ENCODE results near the gene ZBED3. TPM values are rescaled to one million over a fixed set of nuclear protein-coding genes. Genes with fewer than 3 reads are reported as not detected.

The ZBED3 gene
- total RNA-seq, 1 experiment from 2014 or later: 7.0 TPM

- Mint-ChIP-seq H3K4me3 (no peak overlapping the region), H3K27ac (no peak overlapping the region), H3K4me1 (peaks cover 30% of the 10 kb centered on the region), H3K9me3 (peaks cover 5% of the 10 kb centered on the region), H3K36me3 (peaks cover 10% of the 10 kb centered on the region), H3K27me3 (ENCODE audit: low read depth) (0 out of 2 replicates have a peak, but pooled peaks cover 1% of the 10 kb centered on the region)
- ATAC-seq: no peak
- TF ChIP-seq, protein P1, sequence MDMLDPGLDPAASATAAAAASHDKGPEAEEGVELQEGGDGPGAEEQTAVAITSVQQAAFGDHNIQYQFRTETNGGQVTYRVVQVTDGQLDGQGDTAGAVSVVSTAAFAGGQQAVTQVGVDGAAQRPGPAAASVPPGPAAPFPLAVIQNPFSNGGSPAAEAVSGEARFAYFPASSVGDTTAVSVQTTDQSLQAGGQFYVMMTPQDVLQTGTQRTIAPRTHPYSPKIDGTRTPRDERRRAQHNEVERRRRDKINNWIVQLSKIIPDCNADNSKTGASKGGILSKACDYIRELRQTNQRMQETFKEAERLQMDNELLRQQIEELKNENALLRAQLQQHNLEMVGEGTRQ (CRISPR knock-in tag; IDR thresholded peaks at IDR 0.05): no peak
- TF ChIP-seq SMAD3 (CRISPR knock-in tag; IDR thresholded peaks at IDR 0.05; ENCODE audit: borderline replicate concordance): no peak
- TF ChIP-seq JUN (CRISPR knock-in tag; IDR thresholded peaks at IDR 0.05): no peak
- TF ChIP-seq E2F1 (CRISPR knock-in tag; IDR thresholded peaks at IDR 0.05): no peak
- TF ChIP-seq, protein P2, sequence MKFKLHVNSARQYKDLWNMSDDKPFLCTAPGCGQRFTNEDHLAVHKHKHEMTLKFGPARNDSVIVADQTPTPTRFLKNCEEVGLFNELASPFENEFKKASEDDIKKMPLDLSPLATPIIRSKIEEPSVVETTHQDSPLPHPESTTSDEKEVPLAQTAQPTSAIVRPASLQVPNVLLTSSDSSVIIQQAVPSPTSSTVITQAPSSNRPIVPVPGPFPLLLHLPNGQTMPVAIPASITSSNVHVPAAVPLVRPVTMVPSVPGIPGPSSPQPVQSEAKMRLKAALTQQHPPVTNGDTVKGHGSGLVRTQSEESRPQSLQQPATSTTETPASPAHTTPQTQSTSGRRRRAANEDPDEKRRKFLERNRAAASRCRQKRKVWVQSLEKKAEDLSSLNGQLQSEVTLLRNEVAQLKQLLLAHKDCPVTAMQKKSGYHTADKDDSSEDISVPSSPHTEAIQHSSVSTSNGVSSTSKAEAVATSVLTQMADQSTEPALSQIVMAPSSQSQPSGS (CRISPR knock-in tag; IDR thresholded peaks at IDR 0.05; ENCODE audit: borderline replicate concordance, low read depth): no peak
- TF ChIP-seq, protein P3, sequence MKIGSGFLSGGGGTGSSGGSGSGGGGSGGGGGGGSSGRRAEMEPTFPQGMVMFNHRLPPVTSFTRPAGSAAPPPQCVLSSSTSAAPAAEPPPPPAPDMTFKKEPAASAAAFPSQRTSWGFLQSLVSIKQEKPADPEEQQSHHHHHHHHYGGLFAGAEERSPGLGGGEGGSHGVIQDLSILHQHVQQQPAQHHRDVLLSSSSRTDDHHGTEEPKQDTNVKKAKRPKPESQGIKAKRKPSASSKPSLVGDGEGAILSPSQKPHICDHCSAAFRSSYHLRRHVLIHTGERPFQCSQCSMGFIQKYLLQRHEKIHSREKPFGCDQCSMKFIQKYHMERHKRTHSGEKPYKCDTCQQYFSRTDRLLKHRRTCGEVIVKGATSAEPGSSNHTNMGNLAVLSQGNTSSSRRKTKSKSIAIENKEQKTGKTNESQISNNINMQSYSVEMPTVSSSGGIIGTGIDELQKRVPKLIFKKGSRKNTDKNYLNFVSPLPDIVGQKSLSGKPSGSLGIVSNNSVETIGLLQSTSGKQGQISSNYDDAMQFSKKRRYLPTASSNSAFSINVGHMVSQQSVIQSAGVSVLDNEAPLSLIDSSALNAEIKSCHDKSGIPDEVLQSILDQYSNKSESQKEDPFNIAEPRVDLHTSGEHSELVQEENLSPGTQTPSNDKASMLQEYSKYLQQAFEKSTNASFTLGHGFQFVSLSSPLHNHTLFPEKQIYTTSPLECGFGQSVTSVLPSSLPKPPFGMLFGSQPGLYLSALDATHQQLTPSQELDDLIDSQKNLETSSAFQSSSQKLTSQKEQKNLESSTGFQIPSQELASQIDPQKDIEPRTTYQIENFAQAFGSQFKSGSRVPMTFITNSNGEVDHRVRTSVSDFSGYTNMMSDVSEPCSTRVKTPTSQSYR (CRISPR knock-in tag; IDR thresholded peaks at IDR 0.05): no peak
- TF ChIP-seq, protein P4, sequence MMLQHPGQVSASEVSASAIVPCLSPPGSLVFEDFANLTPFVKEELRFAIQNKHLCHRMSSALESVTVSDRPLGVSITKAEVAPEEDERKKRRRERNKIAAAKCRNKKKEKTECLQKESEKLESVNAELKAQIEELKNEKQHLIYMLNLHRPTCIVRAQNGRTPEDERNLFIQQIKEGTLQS (CRISPR knock-in tag; conservative IDR thresholded peaks at IDR 0.05): no peak
- no peak for TF ChIP-seq RELA (CRISPR knock-in tag; IDR thresholded peaks at IDR 0.05; ENCODE audit: borderline replicate concordance)
- no peak for TF ChIP-seq ZNF232 (CRISPR knock-in tag; IDR thresholded peaks at IDR 0.05)
- no peak for TF ChIP-seq FOXP4 (CRISPR knock-in tag; IDR thresholded peaks at IDR 0.05)
- no peak for TF ChIP-seq MYBL2 (CRISPR knock-in tag; IDR thresholded peaks at IDR 0.05)
- no peak for TF ChIP-seq ZNF138 (CRISPR knock-in tag; conservative IDR thresholded peaks at IDR 0.05)
- TF ChIP-seq MLX (CRISPR knock-in tag; IDR thresholded peaks at IDR 0.05): no peak
- no peak for TF ChIP-seq GABPB1 (CRISPR knock-in tag; IDR thresholded peaks at IDR 0.05)
- TF ChIP-seq ZNF423 (CRISPR knock-in tag; IDR thresholded peaks at IDR 0.05): no peak
- TF ChIP-seq FOXP1 (CRISPR knock-in tag; IDR thresholded peaks at IDR 0.05; ENCODE audit: borderline replicate concordance): no peak
- TF ChIP-seq ESRRA (CRISPR knock-in tag; IDR thresholded peaks at IDR 0.05; ENCODE audit: borderline replicate concordance): no peak
- ChIA-PET CTCF (no interaction called here), POLR2A (no interaction called here)
- DNase-seq (ENCODE audit: low spot score): no peak
Observed at GRCh38 chr5:77083088-77083487, 4.0 kb downstream of the ZBED3 start.
